Keratinocyte (primary cell): ENCODE data around the gene MEGF11.

Source experiments
- CTCF ChIP-seq, 3 experiments: IDR thresholded peaks in 1 of 3; conservative IDR thresholded peaks in 1 of 3; optimal IDR thresholded peaks in 1 of 3; 2 replicates in 2 of 3; 3 replicates in 1 of 3; pipeline versions ENCODE3 to v1.5.1; 2011; ENCODE audit warnings: low read length in 3 of 3, mild to moderate bottlenecking in 3 of 3, moderate library complexity in 2 of 3, control low read depth in 1 of 3, inconsistent platforms in 1 of 3; ENCODE audit not compliant: insufficient read depth in 2 of 3; ENCODE audit errors: extremely low read depth in 1 of 3
- EZH2 ChIP-seq: IDR thresholded peaks from one replicate; pipeline ENCODE4 v1.6.1; 2012; ENCODE audit warnings: inconsistent platforms, mild to moderate bottlenecking, low read length, moderate library complexity

DNA sequence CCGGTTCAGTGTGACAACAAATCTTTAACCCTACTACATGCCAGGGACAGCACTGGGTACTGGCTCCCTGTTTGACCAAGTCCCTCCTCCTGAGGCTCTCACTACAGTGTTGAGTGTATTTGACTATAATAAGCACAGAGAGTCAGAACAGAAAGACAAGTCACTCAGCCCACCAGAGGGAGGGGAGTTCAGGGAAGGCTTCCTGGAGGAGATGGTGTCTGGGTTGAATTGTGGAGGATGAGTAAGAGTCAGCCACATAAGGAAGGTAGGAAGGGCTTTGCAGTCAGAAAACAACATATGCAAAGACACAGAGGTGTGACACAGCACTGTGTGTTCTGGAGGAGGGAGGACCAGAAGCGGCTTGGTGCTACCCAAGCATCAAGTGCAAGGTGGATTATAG is 17.7 kb downstream of the MEGF11 start:
- TF ChIP-seq CTCF (optimal IDR thresholded peaks at IDR 0.05 in 1 of 3, IDR thresholded peaks at IDR 0.05 in 1 of 3, conservative IDR thresholded peaks at IDR 0.05 in 1 of 3; ENCODE audit: extremely low read depth in 1 of 3, insufficient read depth in 2 of 3, low read length in 3 of 3) = no peak
- TF ChIP-seq EZH2 = no peak
